GM21786 (cell line): ENCODE results near the gene BSND.
"Not testable (repeated sequence)": the region's sequence is repeated elsewhere in the genome, so short reads cannot be mapped to it uniquely, and the experiment has no call there.

Experiments
- ATAC-seq: cut with Tn5 transposase; IDR thresholded peaks from one replicate; pipeline ENCODE4 v1.9.1; 2021; ENCODE audit not compliant: unreplicated experiment

BSND gene

GRCh38 chr1:55015731-55016620 is 17.2 kb downstream of the BSND start:
- ATAC-seq = no peak

GRCh38 chr1:55018395-55018794 is 19.7 kb downstream of the BSND start:
- ATAC-seq = no peak

- peak; percentile 83 for ATAC-seq
Measured at GRCh38 chr1:55021942-55022546, 23.3 kb downstream of the BSND start.

- not testable (repeated sequence) for ATAC-seq
Measured at GRCh38 chr1:55024163-55024562, 25.4 kb downstream of the BSND start.

- ATAC-seq = not testable (repeated sequence)
Measured at GRCh38 chr1:55026682-55027081, 27.9 kb downstream of the BSND start.

GRCh38 chr1:55031098-55031497 is 32.4 kb downstream of the BSND start:
- ATAC-seq = not testable (repeated sequence)

- no peak for ATAC-seq
Measured at GRCh38 chr1:55033265-55033614, 34.5 kb downstream of the BSND start.

- no peak for ATAC-seq
Measured at GRCh38 chr1:55034476-55035133, 35.9 kb downstream of the BSND start.

- ATAC-seq = no peak
Measured at GRCh38 chr1:55035904-55036303, 37.2 kb downstream of the BSND start.

- no peak for ATAC-seq
Measured at GRCh38 chr1:55037733-55038551, 39.2 kb downstream of the BSND start.

- ATAC-seq = no peak
Measured at GRCh38 chr1:55038552-55038838, 39.8 kb downstream of the BSND start.

GRCh38 chr1:55038974-55039341 is 40.2 kb downstream of the BSND start:
- ATAC-seq = no peak

GRCh38 chr1:55039342-55040082 is 40.8 kb downstream of the BSND start, which contains the start of gene PCSK9:
Gene PCSK9, plus strand, starts transcription at chr1:55039548. Its CDS starts 290 bp downstream, at chr1:55039838.
- no peak for ATAC-seq

- no peak for ATAC-seq
Measured at GRCh38 chr1:55040083-55040932, 41.6 kb downstream of the BSND start.

- ATAC-seq = no peak
Measured at GRCh38 chr1:55040933-55041494, 42.3 kb downstream of the BSND start.

- no peak for ATAC-seq
Measured at GRCh38 chr1:55041613-55042012, 42.9 kb downstream of the BSND start.

- ATAC-seq = no peak
Measured at GRCh38 chr1:55043011-55043410, 44.3 kb downstream of the BSND start.

- ATAC-seq = no peak
Measured at GRCh38 chr1:55043726-55044125, 45.0 kb downstream of the BSND start.

- ATAC-seq = no peak
Measured at GRCh38 chr1:55044617-55045397, 46.1 kb downstream of the BSND start.
